Mesendoderm (in vitro differentiated cells): ENCODE data around the gene NCAN.
A peak's percentile ranks its signal among the peaks of the same experiment; 100 is the strongest.

Source experiments
- DNase-seq: peaks from one replicate; pipeline ENCODE4 v3.0.0; 2013
- H2AK5ac ChIP-seq: 2 replicates; pipeline ENCODE4 v1.6.1; 2013; ENCODE audit warnings: low read length, inconsistent platforms
- H2BK120ac ChIP-seq: 2 replicates; pipeline ENCODE4 v1.6.1; 2013; ENCODE audit warnings: low read depth, mild to moderate bottlenecking, low read length, moderate library complexity, mixed read lengths
- H2BK15ac ChIP-seq: replicated peaks from 2 replicates; pipeline ENCODE4 v1.6.1; 2013; ENCODE audit warnings: low read depth, mild to moderate bottlenecking, moderate library complexity
- H2BK5ac ChIP-seq: 2 replicates; pipeline ENCODE4 v1.6.1; 2013; ENCODE audit warnings: low read length, inconsistent platforms
- H3K18ac ChIP-seq: 2 replicates; pipeline ENCODE4 v1.6.1; 2013; ENCODE audit warnings: mild to moderate bottlenecking, low read length, mixed read lengths
- H3K23ac ChIP-seq: one replicate; pipeline ENCODE4 v1.6.1; 2013; ENCODE audit warnings: low read length
- H3K27ac ChIP-seq: 2 replicates; pipeline ENCODE4 v1.5.1; 2013; ENCODE audit warnings: low read depth, mild to moderate bottlenecking, inconsistent platforms, low read length, moderate library complexity
- H3K27me3 ChIP-seq: 2 replicates; pipeline ENCODE4 v1.6.1; 2013; ENCODE audit warnings: low read length, control low read depth, mild to moderate bottlenecking, inconsistent platforms; ENCODE audit not compliant: insufficient read depth, poor library complexity
- H3K36me3 ChIP-seq: 2 replicates; pipeline ENCODE4 v1.6.1; 2013; ENCODE audit warnings: low read length, inconsistent platforms; ENCODE audit not compliant: control insufficient read depth, insufficient read depth
- H3K4ac ChIP-seq: one replicate; pipeline ENCODE4 v1.6.1; 2013; ENCODE audit warnings: low read depth, mild to moderate bottlenecking, low read length, moderate library complexity
- H3K4me1 ChIP-seq: 2 replicates; pipeline ENCODE4 v1.6.1; 2013; ENCODE audit warnings: low read depth, low read length, inconsistent platforms; ENCODE audit not compliant: control insufficient read depth
- H3K4me2 ChIP-seq: 2 replicates; pipeline ENCODE4 v1.6.1; 2013; ENCODE audit warnings: low read length
- H3K4me3 ChIP-seq: 2 replicates; pipeline ENCODE4 v1.5.1; 2013; ENCODE audit warnings: mild to moderate bottlenecking, low read length
- H3K56ac ChIP-seq: one replicate; pipeline ENCODE4 v1.6.1; 2013; ENCODE audit warnings: low read length
- H3K79me1 ChIP-seq: 2 replicates; pipeline ENCODE4 v1.6.1; 2013; ENCODE audit warnings: low read length, inconsistent platforms
- H3K79me2 ChIP-seq: 2 replicates; pipeline ENCODE4 v1.6.1; 2013; ENCODE audit warnings: mild to moderate bottlenecking, low read length; ENCODE audit not compliant: control insufficient read depth, insufficient read depth
- H3K9ac ChIP-seq: 2 replicates; pipeline ENCODE4 v1.6.1; 2013; ENCODE audit warnings: low read length, inconsistent platforms
- H4K5ac ChIP-seq: one replicate; pipeline ENCODE4 v1.6.1; 2013; ENCODE audit warnings: low read length
- H4K8ac ChIP-seq: one replicate; pipeline ENCODE4 v1.6.1; 2013; ENCODE audit warnings: low read depth, mild to moderate bottlenecking, control low read depth, low read length, moderate library complexity
- WGBS: extraction: QIAGEN DNeasy Blood & Tissue Kit; methylation state at CpG from one replicate; pipeline ENCODE4 v1.1.7; 2013; ENCODE audit warnings: low lambda C conversion rate, missing lambda C conversion rate; ENCODE audit not compliant: insufficient coverage; ENCODE audit errors: extremely low coverage; 5-methylcytosine and 5-hydroxymethylcytosine counted together

Gene NCAN

GRCh38 chr19:19192078-19192882, 19.5 kb upstream of the NCAN start, which contains the start of the genes BORCS8 and RFXANK:
Gene BORCS8 (minus strand): TSS chr19:19192152. CDS start chr19:19192117, 35 bp downstream.
Gene RFXANK (plus strand): TSS chr19:19192258. CDS start chr19:19193947, 1,689 bp downstream.
- Histone ChIP-seq H2AK5ac (no peak within 1 kb of the TSS), H3K79me2 (peaks cover 4% of the 10 kb centered on the region), H3K18ac (peak within 1 kb of the TSS; percentile 95), H3K79me1 (peaks cover 9% of the 10 kb centered on the region), H4K8ac (no peak within 1 kb of the TSS), H2BK15ac (no peak within 1 kb of the TSS), H2BK120ac (no peak within 1 kb of the TSS), H3K4me1 (no peaks in the 10 kb centered on the region), H4K5ac (no peak within 1 kb of the TSS), H3K4ac (peak within 1 kb of the TSS; percentile 92), H3K4me3 (peak within 1 kb of the TSS; percentile 98), H3K36me3 (peaks cover 2% of the 10 kb centered on the region), H3K27ac (peak within 1 kb of the TSS; percentile 98), H3K27me3 (no peaks in the 10 kb centered on the region), H2BK5ac (peak within 1 kb of the TSS; percentile 92), H3K56ac (peak within 1 kb of the TSS; percentile 100), H3K23ac (peak within 1 kb of the TSS; percentile 59), H3K4me2 (peak within 1 kb of the TSS; percentile 94), H3K9ac (peak within 1 kb of the TSS; percentile 99)
- peak; percentile 100 for DNase-seq
- WGBS = no CpG with 5 or more reads among the region's 53 CpGs

- no peak for DNase-seq
- H3K4me2 ChIP-seq = peak overlapping the region; percentile 85
- H3K27me3 ChIP-seq = no peaks in the 10 kb centered on the region
- H3K18ac ChIP-seq = peak overlapping the region; percentile 95
- peaks cover 9% of the 10 kb centered on the region for H3K79me1 ChIP-seq
- peaks cover 4% of the 10 kb centered on the region for H3K79me2 ChIP-seq
- no peak overlapping the region for H4K5ac ChIP-seq
- peak overlapping the region; percentile 63 for H2BK5ac ChIP-seq
- no peak overlapping the region for H2AK5ac ChIP-seq
- H3K23ac ChIP-seq = no peak overlapping the region
- H3K4ac ChIP-seq = peak overlapping the region; percentile 92
- H2BK120ac ChIP-seq = no peak overlapping the region
- no peak overlapping the region for H2BK15ac ChIP-seq
- no peak overlapping the region for H3K27ac ChIP-seq
- H3K9ac ChIP-seq = peak overlapping the region; percentile 95
- peak overlapping the region; percentile 96 for H3K56ac ChIP-seq
- H3K36me3 ChIP-seq = peaks cover 2% of the 10 kb centered on the region
- no CpG with 5 or more reads among the region's 22 CpGs for WGBS
- H4K8ac ChIP-seq = no peak overlapping the region
- H3K4me1 ChIP-seq = no peaks in the 10 kb centered on the region
- H3K4me3 ChIP-seq = peak overlapping the region; percentile 89
Measured at GRCh38 chr19:19192910-19193423, 18.8 kb upstream of the NCAN start.

GRCh38 chr19:19193926-19194325, 17.8 kb upstream of the NCAN start:
- Histone ChIP-seq H3K56ac (no peak overlapping the region), H2BK5ac (no peak overlapping the region), H3K4me2 (no peak overlapping the region), H3K79me2 (peaks cover 4% of the 10 kb centered on the region), H3K79me1 (peaks cover 9% of the 10 kb centered on the region), H3K36me3 (peaks cover 4% of the 10 kb centered on the region), H3K23ac (no peak overlapping the region), H3K4me1 (no peaks in the 10 kb centered on the region), H3K27ac (no peak overlapping the region), H2BK120ac (no peak overlapping the region), H3K27me3 (no peaks in the 10 kb centered on the region), H4K8ac (no peak overlapping the region), H3K4ac (no peak overlapping the region), H3K4me3 (no peak overlapping the region), H3K9ac (no peak overlapping the region), H2BK15ac (no peak overlapping the region), H2AK5ac (no peak overlapping the region), H3K18ac (no peak overlapping the region), H4K5ac (no peak overlapping the region)
- WGBS = no CpG with 5 or more reads among the region's 5 CpGs
- no peak for DNase-seq

GRCh38 chr19:19201697-19202630, 9.8 kb upstream of the NCAN start:
- WGBS = no CpG with 5 or more reads among the region's 19 CpGs
- H3K4me3 ChIP-seq = peak overlapping the region; percentile 85

GRCh38 chr19:19202707-19203011, 9.1 kb upstream of the NCAN start:
- Histone ChIP-seq H3K4me1 (no peaks in the 10 kb centered on the region), H3K79me2 (no peaks in the 10 kb centered on the region), H2AK5ac (peak overlapping the region; percentile 90), H3K23ac (peak overlapping the region; percentile 85), H3K36me3 (peaks cover 1% of the 10 kb centered on the region), H3K27ac (no peak overlapping the region), H3K4me3 (peak overlapping the region; percentile 85), H3K79me1 (peaks cover 7% of the 10 kb centered on the region), H2BK120ac (no peak overlapping the region), H2BK15ac (no peak overlapping the region), H3K4me2 (peak overlapping the region; percentile 92), H3K56ac (peak overlapping the region; percentile 96), H3K4ac (no peak overlapping the region), H3K9ac (peak overlapping the region; percentile 92), H2BK5ac (no peak overlapping the region), H4K8ac (no peak overlapping the region), H3K18ac (no peak overlapping the region), H3K27me3 (no peaks in the 10 kb centered on the region), H4K5ac (no peak overlapping the region)
- no CpG with 5 or more reads among the region's 11 CpGs for WGBS
- DNase-seq = peak; percentile 34

More at GRCh38 chr19:19201697-19202630, 9.8 kb upstream of the NCAN start:
- peaks cover 7% of the 10 kb centered on the region for H3K79me1 ChIP-seq
- no peak for DNase-seq
- H3K4ac ChIP-seq = no peak overlapping the region
- no peak overlapping the region for H3K27ac ChIP-seq
- H3K27me3 ChIP-seq = no peaks in the 10 kb centered on the region
- H2BK5ac ChIP-seq = no peak overlapping the region
- no peak overlapping the region for H3K18ac ChIP-seq
- H3K36me3 ChIP-seq = peaks cover 3% of the 10 kb centered on the region
- peak overlapping the region; percentile 92 for H3K4me2 ChIP-seq
- H4K5ac ChIP-seq = no peak overlapping the region
- H4K8ac ChIP-seq = no peak overlapping the region
- H3K79me2 ChIP-seq = no peaks in the 10 kb centered on the region
- peak overlapping the region; percentile 96 for H3K56ac ChIP-seq
- peak overlapping the region; percentile 92 for H3K9ac ChIP-seq
- no peak overlapping the region for H2AK5ac ChIP-seq
- H2BK15ac ChIP-seq = no peak overlapping the region
- no peaks in the 10 kb centered on the region for H3K4me1 ChIP-seq
- no peak overlapping the region for H3K23ac ChIP-seq
- H2BK120ac ChIP-seq = no peak overlapping the region
